ENCODE results near the gene MDFIC2.

Gene MDFIC2

DNA sequence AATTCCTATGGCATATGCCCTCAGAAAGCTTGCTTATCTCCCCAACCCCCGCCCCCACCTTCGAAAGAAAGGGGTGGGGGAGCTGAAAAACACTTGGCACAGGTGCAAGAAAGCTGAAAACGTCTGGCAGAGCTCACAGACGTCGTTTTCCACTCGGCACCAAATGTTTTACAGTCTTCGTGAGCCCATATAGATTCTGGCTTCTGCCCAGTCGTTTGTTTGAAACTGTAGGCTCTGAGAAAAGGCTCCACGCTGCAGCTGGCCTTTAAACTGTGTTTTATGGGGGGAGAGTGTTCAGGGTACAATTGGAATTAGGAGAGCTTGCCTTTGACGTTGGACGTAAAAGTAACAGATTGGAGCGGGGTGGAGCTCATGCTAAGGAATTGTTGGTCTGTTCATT, 130.3 kb downstream of the MDFIC2 start:
- Mint-ChIP-seq H3K4me1 (peaks cover 12% of the 10 kb centered on the region), H3K4me3 (no peak overlapping the region), H3K9me3 (no peaks in the 10 kb centered on the region), H3K27ac (no peak overlapping the region), H3K36me3 (no peaks in the 10 kb centered on the region), H3K27me3 (no peaks in the 10 kb centered on the region)
- DNase-seq (ENCODE audit: low spot score in 2 of 2) (no peak), ATAC-seq (ENCODE audit: low read depth) (no peak)

DNA sequence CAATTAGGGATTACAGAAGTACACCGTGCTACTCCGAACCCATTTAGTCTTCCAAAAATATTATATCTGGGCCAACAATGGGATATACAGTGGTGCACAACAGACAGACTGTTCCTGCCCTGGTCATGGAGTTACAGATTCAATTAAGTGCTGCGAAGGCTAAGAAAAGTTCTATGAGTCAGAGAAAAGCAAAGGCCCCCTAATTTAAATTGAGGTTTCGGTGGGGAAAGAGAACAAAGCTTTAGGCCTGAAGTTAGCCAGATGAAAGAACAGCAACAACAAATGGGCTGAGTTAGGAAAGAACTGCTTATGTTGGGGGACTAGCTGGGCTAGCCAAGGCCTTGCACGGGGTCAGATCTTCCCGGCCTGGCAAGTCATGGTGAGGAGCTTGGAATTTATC, 131.8 kb downstream of the MDFIC2 start:
- no peak overlapping the region for H3K4me3 Mint-ChIP-seq
- no peaks in the 10 kb centered on the region for H3K27me3 Mint-ChIP-seq
- H3K36me3 Mint-ChIP-seq = no peaks in the 10 kb centered on the region
- no peaks in the 10 kb centered on the region for H3K9me3 Mint-ChIP-seq
- ATAC-seq (ENCODE audit: low read depth) (no peak), DNase-seq (ENCODE audit: low spot score in 2 of 2) (no peak)
- peaks cover 12% of the 10 kb centered on the region for H3K4me1 Mint-ChIP-seq
- no peak overlapping the region for H3K27ac Mint-ChIP-seq

DNA sequence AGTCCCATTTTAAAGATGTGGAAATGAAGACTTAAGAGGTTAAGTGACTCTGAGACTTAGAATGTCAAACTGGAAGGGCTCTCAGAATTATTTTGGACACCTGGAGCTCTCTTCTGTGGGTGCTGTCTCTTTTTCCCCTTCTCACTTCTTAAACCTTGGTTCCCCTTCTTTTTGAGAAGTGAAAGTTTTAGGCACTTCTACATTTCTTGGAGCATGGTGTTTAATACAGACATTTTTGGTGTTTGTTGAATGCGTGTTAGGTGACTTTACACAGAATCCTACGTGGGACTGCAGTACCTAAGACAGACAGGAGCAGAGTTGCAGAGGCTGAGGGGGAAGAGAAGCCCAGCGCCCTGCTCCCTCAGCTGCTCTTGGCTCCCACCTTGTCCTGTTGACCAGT, 133.3 kb downstream of the MDFIC2 start:
- no peaks in the 10 kb centered on the region for H3K36me3 Mint-ChIP-seq
- H3K4me1 Mint-ChIP-seq = peaks cover 12% of the 10 kb centered on the region
- no peaks in the 10 kb centered on the region for H3K27me3 Mint-ChIP-seq
- no peak overlapping the region for H3K4me3 Mint-ChIP-seq
- H3K27ac Mint-ChIP-seq = no peak overlapping the region
- DNase-seq (ENCODE audit: low spot score in 2 of 2) (no peak), ATAC-seq (ENCODE audit: low read depth) (peak; percentile 77)
- H3K9me3 Mint-ChIP-seq = no peaks in the 10 kb centered on the region

DNA sequence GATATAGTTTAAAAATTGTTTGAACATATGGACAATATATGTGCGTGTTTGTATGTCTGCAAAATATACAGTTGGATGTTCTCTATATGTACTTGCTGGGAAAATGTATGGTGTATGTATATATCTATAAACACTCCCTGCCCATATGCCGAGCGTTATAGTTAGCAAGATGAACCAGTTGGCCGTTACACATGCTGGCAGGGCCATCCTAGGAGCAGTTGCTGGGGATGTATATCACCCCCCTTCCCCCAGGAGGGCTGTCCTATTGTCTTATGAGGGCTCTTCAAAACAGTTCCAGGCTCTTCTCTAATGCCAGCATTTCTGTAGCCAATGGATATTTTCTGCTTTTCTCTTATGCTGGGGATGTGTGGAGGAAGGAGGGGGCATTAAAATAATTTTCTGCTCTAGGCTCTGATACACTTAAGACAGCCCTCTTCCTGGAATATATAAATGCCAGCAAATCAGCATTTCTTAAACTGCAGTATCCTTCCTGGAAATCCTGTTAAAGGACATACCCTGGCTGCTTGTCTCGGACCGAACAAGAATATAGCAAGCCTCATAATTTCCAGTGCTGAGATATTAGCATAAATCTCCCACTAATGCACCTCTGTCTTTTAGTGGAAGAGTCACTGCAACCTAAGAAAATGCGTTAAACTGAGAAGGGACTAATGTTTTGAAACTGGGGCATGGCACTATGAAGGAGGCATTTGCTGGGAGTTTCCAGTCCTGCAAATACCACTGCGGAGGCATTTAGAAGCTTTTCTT, 134.4 kb downstream of the MDFIC2 start:
- H3K36me3 Mint-ChIP-seq = no peaks in the 10 kb centered on the region
- no peak overlapping the region for H3K27ac Mint-ChIP-seq
- DNase-seq (ENCODE audit: low spot score in 2 of 2) (no peak), ATAC-seq (ENCODE audit: low read depth) (no peak)
- no peaks in the 10 kb centered on the region for H3K9me3 Mint-ChIP-seq
- peaks cover 2% of the 10 kb centered on the region for H3K27me3 Mint-ChIP-seq
- peaks cover 12% of the 10 kb centered on the region for H3K4me1 Mint-ChIP-seq
- H3K4me3 Mint-ChIP-seq = no peak overlapping the region

DNA sequence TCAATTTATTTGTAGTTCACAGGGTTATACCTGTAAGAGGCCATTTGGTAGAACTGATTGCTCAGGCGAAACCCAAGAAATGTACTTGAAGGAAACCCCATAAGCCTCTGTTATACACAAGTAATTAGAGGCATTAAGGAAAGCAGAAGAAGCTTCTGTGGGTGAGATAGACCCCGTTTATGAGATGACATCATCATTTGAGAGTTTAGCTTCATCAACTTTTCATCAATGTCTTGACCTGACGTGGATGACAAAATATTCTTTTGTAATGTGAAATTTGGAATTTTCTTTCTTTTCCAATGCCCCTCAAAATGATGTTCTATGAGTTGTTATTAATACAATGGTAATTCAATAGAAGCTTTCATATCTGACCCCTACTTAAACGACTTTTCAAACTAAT, 136.2 kb downstream of the MDFIC2 start:
- H3K4me3 Mint-ChIP-seq = no peak overlapping the region
- no peaks in the 10 kb centered on the region for H3K36me3 Mint-ChIP-seq
- H3K4me1 Mint-ChIP-seq = peaks cover 12% of the 10 kb centered on the region
- ATAC-seq (ENCODE audit: low read depth) (no peak), DNase-seq (ENCODE audit: low spot score in 2 of 2) (no peak)
- no peak overlapping the region for H3K27ac Mint-ChIP-seq
- H3K9me3 Mint-ChIP-seq = no peaks in the 10 kb centered on the region
- peaks cover 2% of the 10 kb centered on the region for H3K27me3 Mint-ChIP-seq

DNA sequence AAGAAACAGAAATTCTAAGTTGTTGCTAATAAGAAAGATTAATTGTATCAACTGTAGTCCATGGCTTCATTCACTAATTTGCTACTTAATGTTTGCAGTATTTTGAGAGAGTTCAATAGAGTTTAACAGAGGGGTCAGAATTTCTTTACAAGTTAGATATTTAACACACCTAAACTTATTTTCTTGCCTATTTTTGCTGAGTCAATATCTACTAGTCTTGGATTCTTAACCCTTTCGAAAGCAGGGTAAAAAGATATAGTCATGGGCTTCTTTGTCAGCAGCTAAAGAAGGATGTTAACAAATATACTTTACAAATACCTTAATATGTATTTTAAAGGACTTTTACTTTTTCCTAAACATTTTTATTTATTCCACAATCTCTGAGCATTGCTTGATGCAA, 155.6 kb downstream of the MDFIC2 start:
- H3K4me3 Mint-ChIP-seq = no peak overlapping the region
- ATAC-seq (ENCODE audit: low read depth) = no peak
- H3K27ac Mint-ChIP-seq = no peak overlapping the region

DNA sequence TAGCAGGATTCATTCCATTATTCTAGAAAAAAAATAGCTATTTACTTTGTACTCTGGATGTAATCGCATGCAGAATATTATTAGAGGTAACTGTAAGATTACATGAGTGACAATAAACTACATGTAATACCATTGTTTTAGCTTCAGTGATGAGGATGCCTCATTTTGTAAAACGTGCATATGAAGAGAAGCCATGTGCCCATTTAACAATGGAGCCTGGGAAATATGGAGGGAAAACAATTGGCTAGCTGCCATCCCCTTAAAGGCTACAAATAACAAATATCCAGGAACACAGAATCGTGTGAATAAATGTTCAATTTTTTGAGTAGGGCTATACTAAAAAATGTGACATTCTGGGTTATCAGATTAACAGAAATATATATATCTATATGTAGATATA, 161.8 kb downstream of the MDFIC2 start:
- no peaks in the 10 kb centered on the region for H3K4me1 Mint-ChIP-seq
- no peaks in the 10 kb centered on the region for H3K36me3 Mint-ChIP-seq
- no peak overlapping the region for H3K4me3 Mint-ChIP-seq
- H3K27me3 Mint-ChIP-seq = peaks cover 1% of the 10 kb centered on the region
- ATAC-seq (ENCODE audit: low read depth) (no peak), DNase-seq (ENCODE audit: low spot score in 2 of 2) (no peak)
- no peak overlapping the region for H3K27ac Mint-ChIP-seq
- no peaks in the 10 kb centered on the region for H3K9me3 Mint-ChIP-seq

More for the DNA sequence above, 155.6 kb downstream of the MDFIC2 start:
- no peaks in the 10 kb centered on the region for H3K4me1 Mint-ChIP-seq
- H3K27me3 Mint-ChIP-seq = peaks cover 5% of the 10 kb centered on the region
- DNase-seq (ENCODE audit: low spot score in 2 of 2) = no peak
- no peaks in the 10 kb centered on the region for H3K9me3 Mint-ChIP-seq
- H3K36me3 Mint-ChIP-seq = no peaks in the 10 kb centered on the region

DNA sequence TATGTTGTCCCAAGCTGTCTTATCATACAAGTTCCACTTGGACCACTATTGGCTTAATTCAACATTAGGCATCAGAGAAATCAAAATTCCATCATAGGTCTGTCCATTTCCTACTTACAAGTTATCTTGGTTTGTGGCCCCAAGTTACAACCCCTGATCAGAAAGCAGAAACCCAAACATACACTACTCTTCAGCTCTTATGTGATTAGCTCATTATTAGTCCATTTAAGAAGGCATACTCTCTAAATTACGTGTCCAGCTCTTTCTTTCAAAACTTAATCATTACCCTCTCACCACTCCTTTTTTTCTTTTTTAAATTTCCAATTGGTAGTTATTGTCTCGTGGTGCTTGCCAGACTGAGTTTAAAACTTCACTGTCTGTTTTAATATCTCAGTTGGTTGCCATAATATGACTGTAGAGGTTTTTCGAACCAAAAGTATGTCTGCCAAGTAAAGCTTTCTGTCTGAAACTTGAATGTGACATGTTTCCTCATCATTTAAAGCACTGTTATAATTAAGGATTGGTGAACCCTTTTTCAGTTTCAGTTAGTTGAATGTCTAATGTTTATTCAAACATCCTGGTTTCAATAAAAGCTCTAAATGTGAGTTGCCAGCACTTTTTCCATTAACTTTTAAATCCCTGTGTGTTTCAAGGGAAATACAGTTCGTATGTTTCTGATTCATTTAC, 162.6 kb downstream of the MDFIC2 start:
- Mint-ChIP-seq H3K27me3 (peaks cover 1% of the 10 kb centered on the region), H3K4me3 (no peak overlapping the region), H3K36me3 (no peaks in the 10 kb centered on the region), H3K27ac (no peak overlapping the region), H3K4me1 (no peaks in the 10 kb centered on the region), H3K9me3 (peaks cover 4% of the 10 kb centered on the region)
- no peak for DNase-seq (ENCODE audit: low spot score in 2 of 2)
- ATAC-seq (ENCODE audit: low read depth) = no peak

Data from memory B cell (primary cell).